ENCODE measurements around the gene CSF2RB. TPM values are rescaled to one million over a fixed set of nuclear protein-coding genes. Genes with fewer than 3 reads are reported as not detected.

Gene CSF2RB
- total and polyA plus RNA-seq, 2 of the 13 experiments (the other 11 are each of a cell fraction or from before 2014, with no cell fraction given), result not detected

DNA sequence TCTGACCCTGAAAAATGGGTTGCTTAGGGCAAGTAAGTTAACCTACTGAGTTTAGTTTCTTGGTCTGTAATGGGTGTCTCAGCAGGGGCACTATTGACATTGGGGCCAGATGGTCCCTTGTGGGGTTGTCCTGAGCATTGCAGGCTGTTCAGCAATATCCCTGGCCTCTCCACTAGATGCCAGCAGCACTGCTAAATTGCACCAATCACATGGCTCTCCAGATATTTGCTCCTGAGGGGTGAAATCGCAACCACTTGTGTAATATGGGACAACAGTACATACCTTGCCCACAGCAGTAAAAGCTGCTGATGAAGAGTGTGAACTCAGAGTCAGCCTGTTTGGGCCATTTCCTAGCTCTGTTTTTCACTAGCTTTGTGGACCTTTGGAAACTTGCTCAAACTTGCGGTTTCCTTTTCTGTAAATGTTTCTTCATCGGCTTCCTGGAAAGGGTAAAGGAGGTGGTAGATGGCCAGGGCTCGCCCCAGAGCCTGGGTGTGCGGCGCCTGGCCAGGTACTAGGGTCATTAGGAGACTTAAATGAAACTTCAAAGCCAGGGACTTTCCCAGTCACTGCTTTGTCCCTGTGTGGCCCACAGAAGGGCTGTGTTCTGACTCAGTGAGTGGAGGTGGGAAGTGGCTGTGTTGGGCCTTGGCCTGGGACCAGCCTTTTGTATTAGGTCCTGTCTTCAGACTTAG, 39.7 kb upstream of the CSF2RB start:
- no peak overlapping the region for H3K9ac ChIP-seq (ENCODE audit: insufficient read depth, low read depth, low read length)
- no TSS peak for BruUV-seq (replicated peaks)
- no peaks in the 10 kb centered on the region for H3K79me2 ChIP-seq (ENCODE audit: insufficient read depth, low read length)
- H3K27ac ChIP-seq (ENCODE audit: extremely low read length, insufficient read depth, low read length), result no peak overlapping the region
- H3K9me3 ChIP-seq (ENCODE audit: low read length), result no peaks in the 10 kb centered on the region
- in situ Hi-C loops (cut with HindIII; ENCODE audit: extremely low pct_ligation_motif_present, low pct_unique_long_range_greater_than_20kb) (no loop called here), intact Hi-C loops (cut with micrococcal nuclease; ENCODE audit: unreplicated experiment) (no loop called here)
- H3K27me3 ChIP-seq (ENCODE audit: control insufficient read depth in 1 of 2, insufficient read depth in 2 of 2, low read length in 2 of 2), result peaks cover 3 to 24% of the 10 kb centered on the region in 2 experiments
- peaks cover 9% of the 10 kb centered on the region; the same call in 1 of the 2 replicates for H3K4me1 ChIP-seq (ENCODE audit: insufficient read depth, low read length)
- 9% methylated on average over 6 of the region's 6 CpGs for WGBS (ENCODE audit: low lambda C conversion rate)
- H2AFZ ChIP-seq (ENCODE audit: low read length), result no peak overlapping the region
- no peaks in the 10 kb centered on the region for H4K20me1 ChIP-seq (ENCODE audit: insufficient read depth, low read length)
- no peak overlapping the region; the same call in 1 of the 2 replicates for H3K4me2 ChIP-seq (ENCODE audit: low read depth, low read length)
- DNase-seq (ENCODE audit: low spot score) (peak; percentile 62), ATAC-seq (peak; percentile 95), FAIRE-seq (peak; percentile 84)
- ChIA-PET CTCF (ENCODE audit: low intra/inter-chr PET ratio, low total read pairs) (no interaction called here), POLR2A (no interaction called here)
- no peaks in the 10 kb centered on the region for H3K36me3 ChIP-seq (replicated peaks in 1 of 2; ENCODE audit: control insufficient read depth in 1 of 2, insufficient read depth in 2 of 2, low read length in 2 of 2)
- H3K4me3 ChIP-seq (replicated peaks in 1 of 3; ENCODE audit: insufficient read depth in 1 of 3, low read depth in 2 of 3, low read length in 3 of 3), result no peak overlapping the region; a peak in 1 of 6 replicates
- TF ChIP-seq ISX (CRISPR knock-in tag; conservative IDR thresholded peaks at IDR 0.05) (no peak), ZNF160 (CRISPR knock-in tag; IDR thresholded peaks at IDR 0.05) (no peak), ZGPAT (CRISPR knock-in tag; IDR thresholded peaks at IDR 0.05) (no peak), ZNF83 (CRISPR knock-in tag; IDR thresholded peaks at IDR 0.05; ENCODE audit: borderline replicate concordance) (no peak), ZMYM2 (CRISPR knock-in tag; IDR thresholded peaks at IDR 0.05) (no peak), CEBPB (IDR thresholded peaks at IDR 0.05; ENCODE audit: borderline replicate concordance, low read depth, low read length) (peak; percentile 52; the same call in 1 of the 2 replicates), ZNF367 (CRISPR knock-in tag; IDR thresholded peaks at IDR 0.05; ENCODE audit: borderline replicate concordance) (no peak), ZMYM4 (CRISPR knock-in tag; IDR thresholded peaks at IDR 0.05) (no peak), ZNF552 (CRISPR knock-in tag; IDR thresholded peaks at IDR 0.05; ENCODE audit: borderline replicate concordance) (no peak), KDM3A (CRISPR knock-in tag; IDR thresholded peaks at IDR 0.05; ENCODE audit: low read depth) (no peak), ZNF24 (IDR thresholded peaks at IDR 0.05) (no peak), TOPORS (CRISPR knock-in tag; IDR thresholded peaks at IDR 0.05) (no peak), ZIK1 (CRISPR knock-in tag; IDR thresholded peaks at IDR 0.05; ENCODE audit: borderline replicate concordance, low read depth) (no peak), BORCS8-MEF2B (CRISPR knock-in tag; IDR thresholded peaks at IDR 0.05) (no peak), EED (CRISPR knock-in tag; IDR thresholded peaks at IDR 0.05) (no peak)
- TF ChIP-seq, protein P1, sequence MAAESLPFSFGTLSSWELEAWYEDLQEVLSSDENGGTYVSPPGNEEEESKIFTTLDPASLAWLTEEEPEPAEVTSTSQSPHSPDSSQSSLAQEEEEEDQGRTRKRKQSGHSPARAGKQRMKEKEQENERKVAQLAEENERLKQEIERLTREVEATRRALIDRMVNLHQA (CRISPR knock-in tag; IDR thresholded peaks at IDR 0.05), result no peak
- TF ChIP-seq, protein P2, sequence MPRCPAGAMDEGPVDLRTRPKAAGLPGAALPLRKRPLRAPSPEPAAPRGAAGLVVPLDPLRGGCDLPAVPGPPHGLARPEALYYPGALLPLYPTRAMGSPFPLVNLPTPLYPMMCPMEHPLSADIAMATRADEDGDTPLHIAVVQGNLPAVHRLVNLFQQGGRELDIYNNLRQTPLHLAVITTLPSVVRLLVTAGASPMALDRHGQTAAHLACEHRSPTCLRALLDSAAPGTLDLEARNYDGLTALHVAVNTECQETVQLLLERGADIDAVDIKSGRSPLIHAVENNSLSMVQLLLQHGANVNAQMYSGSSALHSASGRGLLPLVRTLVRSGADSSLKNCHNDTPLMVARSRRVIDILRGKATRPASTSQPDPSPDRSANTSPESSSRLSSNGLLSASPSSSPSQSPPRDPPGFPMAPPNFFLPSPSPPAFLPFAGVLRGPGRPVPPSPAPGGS (CRISPR knock-in tag; IDR thresholded peaks at IDR 0.05), result no peak

Measured in HepG2 (cell line).